SK-N-SH (cell line): ENCODE results near the gene KIFC3. TPM values are rescaled to one million over a fixed set of nuclear protein-coding genes. Genes with fewer than 3 reads are reported as not detected.

Experiments
- CTCF ChIA-PET: fragments of 300-600, 350-600 bp; formaldehyde crosslinking; extraction: SDS; loops from one replicate; lab custom pipeline; 2021; lab: Yijun Ruan, JAX
- POLR2A ChIA-PET: fragments of 350-600 bp; sonication (Branson Sonifier 250); formaldehyde crosslinking; extraction: SDS; loops from one replicate; lab custom pipeline; 2020; ENCODE audit warnings: antibody characterized with exemption, inconsistent platforms; lab: Yijun Ruan, JAX
- DNase-seq: peaks from one replicate; pipeline ENCODE4 v3.0.0; 2012
- H2AFZ ChIP-seq: fragments of 200-600 bp; sonication (generic); 2 replicates; pipeline ENCODE4 v1.8.1; 2016; ENCODE audit warnings: antibody characterized with exemption, mild to moderate bottlenecking, low read depth
- H3F3A ChIP-seq: fragments of 200-600 bp; sonication (generic); replicated peaks from 2 replicates; pipeline ENCODE3; 2016; ENCODE audit warnings: antibody characterized with exemption, mild to moderate bottlenecking; ENCODE audit not compliant: insufficient read depth
- H3K27ac ChIP-seq, 2 experiments: fragments of 200-500 bp in 1 of 2; fragments of 200-600 bp in 1 of 2; sonication (Bioruptor generic) in 1 of 2; sonication (generic), shearing (Covaris generic) in 1 of 2; 2 replicates each; pipeline versions ENCODE4 v1.5.1 to v1.6.1; 2014 to 2016; ENCODE audit warnings: low read depth in 2 of 2, inconsistent platforms in 1 of 2, low read length in 1 of 2, mild to moderate bottlenecking in 1 of 2, mixed read lengths in 1 of 2
- H3K27me3 ChIP-seq: fragments of 200-600 bp; sonication (generic), shearing (Covaris generic); 2 replicates; pipeline ENCODE4 v1.6.1; 2016; ENCODE audit warnings: mixed run types; ENCODE audit not compliant: insufficient read depth
- H3K36me3 ChIP-seq, 2 experiments: fragments of 200-500 bp in 1 of 2; fragments of 200-600 bp in 1 of 2; sonication (Bioruptor generic) in 1 of 2; sonication (generic) in 1 of 2; replicated peaks in 1 of 2; 2 replicates each; pipeline versions ENCODE3 to v1.5.1; 2014 to 2016; ENCODE audit warnings: low read length in 1 of 2, mild to moderate bottlenecking in 1 of 2; ENCODE audit not compliant: insufficient read depth in 2 of 2, control insufficient read depth in 1 of 2
- H3K4me1 ChIP-seq, 2 experiments: fragments of 200-500 bp in 1 of 2; fragments of 200-600 bp in 1 of 2; sonication (Bioruptor generic) in 1 of 2; sonication (generic), shearing (Covaris generic) in 1 of 2; 2 replicates each; pipeline versions ENCODE4 v1.5.1 to v1.6.1; 2014 to 2016; ENCODE audit warnings: low read depth in 1 of 2, low read length in 1 of 2, mixed run types in 1 of 2; ENCODE audit not compliant: insufficient read depth in 2 of 2, control insufficient read depth in 1 of 2
- H3K4me2 ChIP-seq: fragments of 200-600 bp; sonication (generic), shearing (Covaris generic); 2 replicates; pipeline ENCODE4 v1.6.1; 2017; ENCODE audit warnings: mixed run types
- H3K4me3 ChIP-seq, 2 experiments: fragments of 200-500 bp in 1 of 2; fragments of 200-600 bp in 1 of 2; sonication (Bioruptor generic) in 1 of 2; sonication (generic), shearing (Covaris generic) in 1 of 2; 2 replicates each; pipeline versions ENCODE4 v1.5.1 to v1.8.1; 2014 to 2016; ENCODE audit warnings: low read depth in 2 of 2, inconsistent platforms in 1 of 2, low read length in 1 of 2, mild to moderate bottlenecking in 1 of 2, mixed read lengths in 1 of 2, moderate library complexity in 1 of 2
- H3K79me2 ChIP-seq: fragments of 200-600 bp; sonication (generic); 2 replicates; pipeline ENCODE4 v1.8.1; 2017; ENCODE audit warnings: mild to moderate bottlenecking; ENCODE audit not compliant: insufficient read depth
- H3K9ac ChIP-seq: fragments of 200-600 bp; sonication (generic); 2 replicates; pipeline ENCODE4 v1.6.1; 2017; ENCODE audit warnings: mixed run types
- H3K9me2 ChIP-seq: fragments of 200-600 bp; sonication (generic); 2 replicates; pipeline ENCODE4 v1.6.1; 2017; ENCODE audit warnings: mixed run types
- H3K9me3 ChIP-seq: fragments of 200-600 bp; sonication (generic); 2 replicates; pipeline ENCODE4 v1.6.1; 2017; ENCODE audit warnings: mixed run types, mild to moderate bottlenecking, moderate library complexity
- H4K20me1 ChIP-seq: fragments of 200-600 bp; sonication (generic); 2 replicates; pipeline ENCODE4 v1.6.1; 2017; ENCODE audit warnings: mild to moderate bottlenecking, mixed run types; ENCODE audit not compliant: insufficient read depth
- CHD2 ChIP-seq: fragments of 150-350 bp; IDR thresholded peaks from 2 replicates; pipeline ENCODE4 v1.6.1; 2018; ENCODE audit warnings: low read length; ENCODE audit not compliant: partially characterized antibody
- EP300 ChIP-seq, 2 experiments: IDR thresholded peaks; 2 replicates each; pipeline versions ENCODE4 v1.4.0 to v1.6.1; 2012; ENCODE audit warnings: borderline replicate concordance in 1 of 2, low read depth in 1 of 2, low read length in 1 of 2
- EZH2phosphoT487 ChIP-seq: fragments of 200-600 bp; sonication (generic); IDR thresholded peaks from 2 replicates; pipeline ENCODE4 v1.6.1; 2017; ENCODE audit warnings: low read depth, mixed run types, mild to moderate bottlenecking, antibody characterized with exemption, moderate library complexity, borderline replicate concordance
- FOXJ3 ChIP-seq: sonication (generic); formaldehyde crosslinking; IDR thresholded peaks from 2 replicates; pipeline ENCODE4 v1.5.1; 2020; ENCODE audit warnings: mild to moderate bottlenecking, missing genetic modification reagents
- FOXM1 ChIP-seq: IDR thresholded peaks from 2 replicates; pipeline ENCODE4 v1.4.0; 2012; ENCODE audit warnings: low read depth, mild to moderate bottlenecking
- GABPA ChIP-seq: IDR thresholded peaks from 2 replicates; pipeline ENCODE4 v1.4.0; 2012; ENCODE audit warnings: low read depth, mild to moderate bottlenecking
- GATA2 ChIP-seq: sonication (generic); formaldehyde crosslinking; IDR thresholded peaks from 2 replicates; pipeline ENCODE4 v1.5.0; 2020; ENCODE audit warnings: mild to moderate bottlenecking, missing genetic modification reagents
- JUND ChIP-seq: IDR thresholded peaks from 2 replicates; pipeline ENCODE4 v1.4.0; 2012
- MEF2A ChIP-seq: IDR thresholded peaks from 2 replicates; pipeline ENCODE4 v1.4.0; 2012; ENCODE audit warnings: low read depth, borderline replicate concordance
- MXI1 ChIP-seq: IDR thresholded peaks from 2 replicates; pipeline ENCODE4 v1.6.1; 2012; ENCODE audit warnings: mild to moderate bottlenecking, low read depth, low read length, improper control_type of control experiment
- NRF1 ChIP-seq: IDR thresholded peaks from 2 replicates; pipeline ENCODE4 v1.6.1; 2012; ENCODE audit warnings: low read depth, mild to moderate bottlenecking, low read length
- RAD21 ChIP-seq: IDR thresholded peaks from 2 replicates; pipeline ENCODE4 v1.6.1; 2012; ENCODE audit warnings: mild to moderate bottlenecking, low read length
- RCOR1 ChIP-seq: fragments of 150-350 bp; IDR thresholded peaks from 2 replicates; pipeline ENCODE4 v1.6.1; 2017; ENCODE audit warnings: antibody characterized with exemption, low read length
- RXRA ChIP-seq: IDR thresholded peaks from 2 replicates; pipeline ENCODE4 v1.4.0; 2012; ENCODE audit warnings: low read depth, mild to moderate bottlenecking, borderline replicate concordance
- SIN3A ChIP-seq: IDR thresholded peaks from 2 replicates; pipeline ENCODE4 v1.6.1; 2012; ENCODE audit warnings: low read depth, mild to moderate bottlenecking, low read length, moderate library complexity, borderline replicate concordance
- TAF1 ChIP-seq: IDR thresholded peaks from 2 replicates; pipeline ENCODE4 v1.6.1; 2012; ENCODE audit warnings: low read depth, mild to moderate bottlenecking, low read length, moderate library complexity, borderline replicate concordance
- TCF12 ChIP-seq: IDR thresholded peaks from 2 replicates; pipeline ENCODE4 v1.4.0; 2012
- WGBS: methylation state at CpG from one replicate; pipeline ENCODE4 v1.1.6; 2017; ENCODE audit warnings: low lambda C conversion rate; 5-methylcytosine and 5-hydroxymethylcytosine counted together
- polyA plus RNA-seq, 3 experiments: library from polyadenylated mRNA; depleted of rRNA; stranded (reverse); fragments of >200 nt; gene quantifications; 2 replicates each; pipeline ENCODE4 v1.2.3, GENCODE V29; 2012
- TF ChIP-seq, protein P1 (sequence below): IDR thresholded peaks from 2 replicates; pipeline ENCODE4; 2012
- TF ChIP-seq, protein P2 (sequence below): fragments of 150-350 bp; IDR thresholded peaks from 2 replicates; pipeline ENCODE4 v1.6.1; 2016; ENCODE audit warnings: mild to moderate bottlenecking, low read depth, low read length
- TF ChIP-seq, protein P3 (sequence below): fragments of 200-600 bp; sonication (generic); IDR thresholded peaks from 2 replicates; pipeline ENCODE4 v1.6.1; 2017; ENCODE audit warnings: antibody characterized with exemption, mild to moderate bottlenecking, moderate library complexity
- TF ChIP-seq, protein P4 (sequence below): IDR thresholded peaks from 2 replicates; pipeline ENCODE4 v1.4.0; 2012; ENCODE audit warnings: low read depth, borderline replicate concordance

Gene KIFC3
- polyA plus RNA-seq, 1 of the 3 experiments (the other 2 are of a cell fraction) = 65.4 TPM

DNA sequence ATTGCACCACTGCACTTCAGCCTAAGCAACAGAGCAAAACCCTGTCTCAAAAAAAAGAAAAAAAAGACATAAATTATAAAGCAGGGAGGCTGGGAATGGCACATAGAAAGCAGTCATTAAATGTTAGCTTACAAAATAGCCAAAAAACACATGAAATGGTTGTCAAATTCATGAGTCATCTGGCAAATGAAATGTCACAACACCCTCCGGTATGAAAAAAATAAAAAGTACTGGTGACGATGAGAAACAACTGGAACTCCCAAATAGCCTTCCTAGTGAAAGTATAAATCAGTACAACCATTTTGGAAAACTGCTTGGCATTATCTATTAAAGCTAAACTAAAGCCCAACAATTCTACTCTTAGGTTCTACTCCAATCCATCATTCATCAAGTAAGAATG is 70.3 kb downstream of the KIFC3 start:
- peaks cover 5% of the 10 kb centered on the region for H3F3A ChIP-seq
- POLR2A ChIA-PET = no interaction called here
- no peak overlapping the region for H3K4me3 ChIP-seq
- no peak overlapping the region for H3K27ac ChIP-seq
- H3K9me2 ChIP-seq = no peaks in the 10 kb centered on the region
- TF ChIP-seq JUND = no peak
- no peak for TF ChIP-seq RAD21
- TF ChIP-seq GABPA = no peak
- TF ChIP-seq, protein P1, sequence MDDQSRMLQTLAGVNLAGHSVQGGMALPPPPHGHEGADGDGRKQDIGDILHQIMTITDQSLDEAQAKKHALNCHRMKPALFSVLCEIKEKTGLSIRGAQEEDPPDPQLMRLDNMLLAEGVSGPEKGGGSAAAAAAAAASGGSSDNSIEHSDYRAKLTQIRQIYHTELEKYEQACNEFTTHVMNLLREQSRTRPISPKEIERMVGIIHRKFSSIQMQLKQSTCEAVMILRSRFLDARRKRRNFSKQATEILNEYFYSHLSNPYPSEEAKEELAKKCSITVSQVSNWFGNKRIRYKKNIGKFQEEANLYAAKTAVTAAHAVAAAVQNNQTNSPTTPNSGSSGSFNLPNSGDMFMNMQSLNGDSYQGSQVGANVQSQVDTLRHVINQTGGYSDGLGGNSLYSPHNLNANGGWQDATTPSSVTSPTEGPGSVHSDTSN = no peak
- TF ChIP-seq GATA2 (CRISPR knock-in tag) = no peak
- no peak for TF ChIP-seq TAF1
- TF ChIP-seq EZH2phosphoT487 = no peak
- TF ChIP-seq FOXJ3 (CRISPR knock-in tag) = no peak
- no peak for TF ChIP-seq MEF2A
- TF ChIP-seq CHD2 = no peak
- TF ChIP-seq MXI1 = no peak
- no peak for TF ChIP-seq TCF12
- no peaks in the 10 kb centered on the region for H3K9me3 ChIP-seq
- no peak overlapping the region for H2AFZ ChIP-seq
- no peak for DNase-seq
- H3K79me2 ChIP-seq = peaks cover 9% of the 10 kb centered on the region; the same call in 1 of the 2 replicates
- no peaks in the 10 kb centered on the region for H3K36me3 ChIP-seq
- H3K4me2 ChIP-seq = no peak overlapping the region
- WGBS = 83% methylated on average over 2 of the region's 2 CpGs
- H3K9ac ChIP-seq = no peak overlapping the region
- no peaks in the 10 kb centered on the region for H3K27me3 ChIP-seq
- peaks cover 6 to 10% of the 10 kb centered on the region in 2 experiments; a peak in 2 of 4 replicates for H3K4me1 ChIP-seq
- no peaks in the 10 kb centered on the region for H4K20me1 ChIP-seq
- CTCF ChIA-PET = no interaction called here

DNA sequence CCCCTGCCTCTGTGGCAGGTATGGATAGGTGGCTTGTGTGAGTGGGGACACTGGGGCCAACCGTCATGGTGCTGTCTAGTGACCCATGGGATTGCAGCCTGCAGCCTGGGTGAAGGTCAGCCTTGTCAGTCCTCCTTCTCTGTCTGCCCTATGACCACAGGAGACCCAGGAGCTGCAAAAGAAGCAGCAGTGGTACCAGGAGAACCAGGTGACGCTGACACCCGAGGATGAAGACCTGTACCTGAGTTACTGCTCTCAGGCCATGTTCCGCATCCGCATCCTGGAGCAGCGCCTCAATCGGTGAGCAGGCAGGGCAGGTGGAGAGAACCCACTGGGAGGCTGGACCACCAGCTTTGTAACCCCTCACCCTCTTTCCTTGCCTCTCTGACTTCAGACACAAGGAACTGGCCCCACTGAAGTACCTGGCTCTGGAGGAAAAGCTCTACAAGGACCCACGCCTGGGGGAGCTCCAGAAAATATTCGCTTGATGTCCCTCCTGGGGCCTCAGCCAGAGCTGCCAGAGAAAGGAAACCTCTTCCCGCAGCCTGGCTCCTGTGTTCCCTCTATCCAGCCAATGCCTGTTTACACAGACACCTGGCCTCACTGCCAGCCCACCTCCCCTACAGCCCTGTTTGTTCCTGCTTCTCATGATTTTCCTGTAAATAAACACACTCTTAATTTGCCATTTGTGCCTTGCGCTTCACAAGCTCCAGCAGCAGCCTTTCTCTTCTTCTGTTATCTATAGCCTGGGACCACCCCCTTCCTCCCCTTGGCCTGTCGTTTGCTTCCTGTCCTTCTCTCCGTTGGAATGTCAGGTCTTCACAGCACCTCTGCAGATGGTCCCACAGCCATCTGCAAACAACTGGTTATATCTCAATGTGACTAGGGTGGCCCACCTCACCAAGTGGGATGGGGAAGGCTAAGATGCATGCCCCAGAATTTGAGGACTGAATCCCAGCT is 71.2 kb downstream of the KIFC3 start:
- no peaks in the 10 kb centered on the region; the same call in 1 of the 2 replicates for H3K27me3 ChIP-seq
- no peaks in the 10 kb centered on the region for H3K36me3 ChIP-seq
- no peak overlapping the region for H2AFZ ChIP-seq
- H4K20me1 ChIP-seq = no peaks in the 10 kb centered on the region
- POLR2A ChIA-PET = no interaction called here
- peaks cover 9% of the 10 kb centered on the region; the same call in 1 of the 2 replicates for H3K79me2 ChIP-seq
- 68% methylated on average over 11 of the region's 13 CpGs for WGBS
- H3K9me2 ChIP-seq = no peaks in the 10 kb centered on the region
- CTCF ChIA-PET = interaction anchor here (0.7 to 1.2 kb wide), 2 partner anchors 66 to 155 kb away, joined by 3 read pairs; no protein-coding TSS in a partner anchor
- no peak for DNase-seq
- no peaks in the 10 kb centered on the region for H3K9me3 ChIP-seq
- peaks cover 5% of the 10 kb centered on the region for H3F3A ChIP-seq
- H3K9ac ChIP-seq = no peak overlapping the region
- no peak overlapping the region for H3K4me2 ChIP-seq
- no peak overlapping the region for H3K27ac ChIP-seq
- H3K4me3 ChIP-seq = no peak overlapping the region
- H3K4me1 ChIP-seq = no peaks in the 10 kb centered on the region; a peak in 1 of 4 replicates
- TF ChIP-seq SIN3A = no peak
- TF ChIP-seq MEF2A = no peak
- no peak for TF ChIP-seq FOXM1
- TF ChIP-seq RXRA = no peak
- TF ChIP-seq RAD21 = no peak
- no peak for TF ChIP-seq EP300 (IDR thresholded peaks at IDR 0.05; ENCODE audit: borderline replicate concordance in 1 of 2, low read depth in 1 of 2, low read length in 1 of 2)
- no peak for TF ChIP-seq NRF1
- TF ChIP-seq RCOR1 = no peak
- TF ChIP-seq CHD2 = no peak
- TF ChIP-seq, protein P2, sequence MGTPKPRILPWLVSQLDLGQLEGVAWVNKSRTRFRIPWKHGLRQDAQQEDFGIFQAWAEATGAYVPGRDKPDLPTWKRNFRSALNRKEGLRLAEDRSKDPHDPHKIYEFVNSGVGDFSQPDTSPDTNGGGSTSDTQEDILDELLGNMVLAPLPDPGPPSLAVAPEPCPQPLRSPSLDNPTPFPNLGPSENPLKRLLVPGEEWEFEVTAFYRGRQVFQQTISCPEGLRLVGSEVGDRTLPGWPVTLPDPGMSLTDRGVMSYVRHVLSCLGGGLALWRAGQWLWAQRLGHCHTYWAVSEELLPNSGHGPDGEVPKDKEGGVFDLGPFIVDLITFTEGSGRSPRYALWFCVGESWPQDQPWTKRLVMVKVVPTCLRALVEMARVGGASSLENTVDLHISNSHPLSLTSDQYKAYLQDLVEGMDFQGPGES = no peak
- TF ChIP-seq, protein P3, sequence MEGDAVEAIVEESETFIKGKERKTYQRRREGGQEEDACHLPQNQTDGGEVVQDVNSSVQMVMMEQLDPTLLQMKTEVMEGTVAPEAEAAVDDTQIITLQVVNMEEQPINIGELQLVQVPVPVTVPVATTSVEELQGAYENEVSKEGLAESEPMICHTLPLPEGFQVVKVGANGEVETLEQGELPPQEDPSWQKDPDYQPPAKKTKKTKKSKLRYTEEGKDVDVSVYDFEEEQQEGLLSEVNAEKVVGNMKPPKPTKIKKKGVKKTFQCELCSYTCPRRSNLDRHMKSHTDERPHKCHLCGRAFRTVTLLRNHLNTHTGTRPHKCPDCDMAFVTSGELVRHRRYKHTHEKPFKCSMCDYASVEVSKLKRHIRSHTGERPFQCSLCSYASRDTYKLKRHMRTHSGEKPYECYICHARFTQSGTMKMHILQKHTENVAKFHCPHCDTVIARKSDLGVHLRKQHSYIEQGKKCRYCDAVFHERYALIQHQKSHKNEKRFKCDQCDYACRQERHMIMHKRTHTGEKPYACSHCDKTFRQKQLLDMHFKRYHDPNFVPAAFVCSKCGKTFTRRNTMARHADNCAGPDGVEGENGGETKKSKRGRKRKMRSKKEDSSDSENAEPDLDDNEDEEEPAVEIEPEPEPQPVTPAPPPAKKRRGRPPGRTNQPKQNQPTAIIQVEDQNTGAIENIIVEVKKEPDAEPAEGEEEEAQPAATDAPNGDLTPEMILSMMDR = no peak
- TF ChIP-seq, protein P4, sequence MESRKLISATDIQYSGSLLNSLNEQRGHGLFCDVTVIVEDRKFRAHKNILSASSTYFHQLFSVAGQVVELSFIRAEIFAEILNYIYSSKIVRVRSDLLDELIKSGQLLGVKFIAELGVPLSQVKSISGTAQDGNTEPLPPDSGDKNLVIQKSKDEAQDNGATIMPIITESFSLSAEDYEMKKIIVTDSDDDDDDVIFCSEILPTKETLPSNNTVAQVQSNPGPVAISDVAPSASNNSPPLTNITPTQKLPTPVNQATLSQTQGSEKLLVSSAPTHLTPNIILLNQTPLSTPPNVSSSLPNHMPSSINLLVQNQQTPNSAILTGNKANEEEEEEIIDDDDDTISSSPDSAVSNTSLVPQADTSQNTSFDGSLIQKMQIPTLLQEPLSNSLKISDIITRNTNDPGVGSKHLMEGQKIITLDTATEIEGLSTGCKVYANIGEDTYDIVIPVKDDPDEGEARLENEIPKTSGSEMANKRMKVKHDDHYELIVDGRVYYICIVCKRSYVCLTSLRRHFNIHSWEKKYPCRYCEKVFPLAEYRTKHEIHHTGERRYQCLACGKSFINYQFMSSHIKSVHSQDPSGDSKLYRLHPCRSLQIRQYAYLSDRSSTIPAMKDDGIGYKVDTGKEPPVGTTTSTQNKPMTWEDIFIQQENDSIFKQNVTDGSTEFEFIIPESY = no peak
- no peak for TF ChIP-seq JUND
